CD14-positive monocyte (primary cell): ENCODE data around the gene SLIT1. TPM values are rescaled to one million over a fixed set of nuclear protein-coding genes. Genes with fewer than 3 reads are reported as not detected.

ENCODE experiments used
- DNase-seq, 3 donors: peaks; one replicate each; pipeline ENCODE4 v3.0.0-alpha.2; 2011 to 2022
- H2AFZ ChIP-seq: 2 replicates; pipeline ENCODE4 v1.6.0; 2012; ENCODE audit warnings: mild to moderate bottlenecking, low read depth, low read length, inconsistent platforms; ENCODE audit not compliant: insufficient read depth, poor library complexity, severe bottlenecking
- H3K27ac ChIP-seq, 2 donors: 1 replicate in 1 of 2; 2 replicates in 1 of 2; pipeline ENCODE4 v1.5.1; 2012 to 2013; ENCODE audit warnings: low read length in 2 of 2, control low read depth in 1 of 2, inconsistent platforms in 1 of 2, low read depth in 1 of 2, mild to moderate bottlenecking in 1 of 2
- H3K27me3 ChIP-seq, 2 donors: one replicate each; pipeline versions ENCODE4 v1.6.0 to v1.6.1; 2011 to 2013; ENCODE audit warnings: low read length in 2 of 2; ENCODE audit not compliant: control insufficient read depth in 2 of 2, insufficient read depth in 2 of 2
- H3K36me3 ChIP-seq, 2 donors: replicated peaks in 1 of 2; 1 replicate in 1 of 2; 2 replicates in 1 of 2; pipeline versions ENCODE4 v1.5.1 to v1.6.1; 2012 to 2013; ENCODE audit warnings: low read length in 2 of 2, control low read depth in 1 of 2, inconsistent platforms in 1 of 2, mild to moderate bottlenecking in 1 of 2; ENCODE audit not compliant: insufficient read depth in 2 of 2, control insufficient read depth in 1 of 2
- H3K4me1 ChIP-seq, 2 donors: 1 replicate in 1 of 2; 2 replicates in 1 of 2; pipeline versions ENCODE4 v1.5.1 to v1.6.1; 2012 to 2013; ENCODE audit warnings: low read length in 2 of 2, control low read depth in 1 of 2, inconsistent platforms in 1 of 2, mild to moderate bottlenecking in 1 of 2, moderate library complexity in 1 of 2; ENCODE audit not compliant: insufficient read depth in 2 of 2, control insufficient read depth in 1 of 2
- H3K4me2 ChIP-seq: replicated peaks from 2 replicates; pipeline ENCODE3; 2012; ENCODE audit warnings: low read length, moderate library complexity, mild to moderate bottlenecking; ENCODE audit not compliant: poor library complexity, severe bottlenecking; ENCODE audit errors: extremely low read depth
- H3K4me3 ChIP-seq, 3 experiments: fragments of 200-600 bp in 1 of 3; sonication (generic) in 1 of 3; replicated peaks in 1 of 3; 1 replicate in 2 of 3; 2 replicates in 1 of 3; pipeline ENCODE4 v1.5.1; 2011 to 2013; ENCODE audit warnings: low read length in 3 of 3, mild to moderate bottlenecking in 3 of 3, control low read depth in 2 of 3, low read depth in 2 of 3, inconsistent platforms in 1 of 3, moderate library complexity in 1 of 3
- H3K79me2 ChIP-seq: 2 replicates; pipeline ENCODE4 v1.6.0; 2012; ENCODE audit warnings: mild to moderate bottlenecking, control low read depth, inconsistent platforms, low read length, moderate library complexity; ENCODE audit not compliant: insufficient read depth
- H3K9ac ChIP-seq: 2 replicates; pipeline ENCODE4 v1.6.0; 2017; ENCODE audit warnings: low read length, mild to moderate bottlenecking; ENCODE audit not compliant: insufficient read depth, poor library complexity, severe bottlenecking
- H3K9me3 ChIP-seq, 2 donors: replicated peaks in 1 of 2; 1 replicate in 1 of 2; 2 replicates in 1 of 2; pipeline versions ENCODE4 v1.5.1 to v1.6.1; 2012 to 2013; ENCODE audit warnings: low read length in 2 of 2, control low read depth in 1 of 2; ENCODE audit not compliant: control insufficient read depth in 1 of 2, insufficient read depth in 1 of 2
- H4K20me1 ChIP-seq: 2 replicates; pipeline ENCODE4 v1.6.0; 2012; ENCODE audit warnings: mild to moderate bottlenecking, low read length, control low read depth, moderate library complexity; ENCODE audit not compliant: insufficient read depth
- H3K27ac Mint-ChIP-seq, 7 donors: one replicate each; pipeline ENCODE4 v1.8.0; 2020; ENCODE audit warnings: mild to moderate bottlenecking in 7 of 7, mixed read lengths in 7 of 7, moderate library complexity in 6 of 7, inconsistent platforms in 2 of 7
- H3K27me3 Mint-ChIP-seq, 3 donors: one replicate each; pipeline ENCODE4 v1.8.0; 2021 to 2022; ENCODE audit warnings: low read depth in 3 of 3, mild to moderate bottlenecking in 3 of 3, mixed read lengths in 3 of 3, moderate library complexity in 3 of 3, inconsistent platforms in 1 of 3
- H3K36me3 Mint-ChIP-seq, 2 donors: one replicate each; pipeline ENCODE4 v1.8.0; 2020; ENCODE audit warnings: mixed read lengths in 2 of 2, inconsistent platforms in 1 of 2, mild to moderate bottlenecking in 1 of 2
- H3K4me1 Mint-ChIP-seq: one replicate; pipeline ENCODE4 v1.8.0; 2020; ENCODE audit warnings: mild to moderate bottlenecking, mixed read lengths
- H3K4me3 Mint-ChIP-seq, 2 donors: one replicate each; pipeline ENCODE4 v1.8.0; 2020; ENCODE audit warnings: mild to moderate bottlenecking in 2 of 2, mixed read lengths in 2 of 2, moderate library complexity in 1 of 2
- H3K9me3 Mint-ChIP-seq, 7 donors: one replicate each; pipeline ENCODE4 v1.8.0; 2020 to 2022; ENCODE audit warnings: mixed read lengths in 7 of 7, mild to moderate bottlenecking in 6 of 7, moderate library complexity in 6 of 7, inconsistent platforms in 2 of 7
- WGBS: methylation state at CpG from one replicate; pipeline ENCODE4 v1.1.5; 2013; ENCODE audit warnings: missing lambda C conversion rate; ENCODE audit not compliant: insufficient coverage; 5-methylcytosine and 5-hydroxymethylcytosine counted together
- intact Hi-C, 2 donors: fragments of 100-400 bp; cut with micrococcal nuclease; formaldehyde crosslinking; loops; one replicate each; pipeline versions ENCODE4 v1.15.0 to v1.15.1; 2023
- polyA plus RNA-seq, 3 donors: library from polyadenylated mRNA; depleted of rRNA in 1 of 3; unstranded in 2 of 3; stranded (reverse) in 1 of 3; fragments of 300-500 nt in 2 of 3; fragments of >200 nt in 1 of 3; fragmentation: Illumina TruSeq in 2 of 3; gene quantifications; 1 replicate in 2 of 3; 2 replicates in 1 of 3; pipeline ENCODE4 v1.2.3, GENCODE V29; 2012 to 2021
- TF ChIP-seq, protein P1 (sequence below): fragments of 200-600 bp; IDR thresholded peaks from one replicate; pipeline ENCODE4 v1.8.0; 2022; ENCODE audit warnings: antibody characterized with exemption, mild to moderate bottlenecking

SLIT1 gene
- polyA plus RNA-seq, 3 donors, result 0.05 to 0.81 (median 0.16) TPM

DNA sequence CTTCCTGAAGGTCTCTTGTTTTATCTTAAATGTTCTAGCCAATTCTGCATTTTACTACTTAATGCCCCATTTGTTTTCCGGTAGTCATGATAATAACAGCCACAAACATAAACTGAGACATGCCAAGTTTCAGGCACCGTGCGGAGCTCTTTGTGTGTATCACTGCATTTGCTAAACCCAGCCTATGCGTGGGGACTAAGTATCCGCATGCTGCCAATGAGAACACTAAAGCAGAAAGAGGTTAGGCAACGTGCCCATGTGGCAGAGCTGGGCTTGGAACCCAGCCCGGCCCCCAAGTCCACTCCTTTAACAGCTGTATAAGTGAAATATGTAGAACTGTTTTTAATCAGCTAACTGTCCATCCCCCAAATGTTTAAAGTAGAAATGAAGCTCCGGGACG, 54.1 kb downstream of the SLIT1 start:
- H2AFZ ChIP-seq, result no peak overlapping the region
- H3K36me3 ChIP-seq, result no peaks in the 10 kb centered on the region
- no peaks in the 10 kb centered on the region for H3K27me3 ChIP-seq
- WGBS, result 98% methylated on average over 5 of the region's 9 CpGs
- H3K79me2 ChIP-seq, result no peaks in the 10 kb centered on the region
- H3K4me3 ChIP-seq, result no peak overlapping the region
- no peak overlapping the region for H3K9ac ChIP-seq
- Mint-ChIP-seq H3K9me3 (no peaks in the 10 kb centered on the region), H3K36me3 (no peaks in the 10 kb centered on the region), H3K4me1 (peaks cover 4% of the 10 kb centered on the region), H3K27ac (no peak overlapping the region), H3K4me3 (no peak overlapping the region), H3K27me3 (peaks cover 3 to 5% (median 5%) of the 10 kb centered on the region in 3 donors)
- H4K20me1 ChIP-seq, result no peaks in the 10 kb centered on the region
- no peak overlapping the region for H3K27ac ChIP-seq
- DNase-seq, result no peak
- no peaks in the 10 kb centered on the region for H3K4me1 ChIP-seq
- TF ChIP-seq, protein P1, sequence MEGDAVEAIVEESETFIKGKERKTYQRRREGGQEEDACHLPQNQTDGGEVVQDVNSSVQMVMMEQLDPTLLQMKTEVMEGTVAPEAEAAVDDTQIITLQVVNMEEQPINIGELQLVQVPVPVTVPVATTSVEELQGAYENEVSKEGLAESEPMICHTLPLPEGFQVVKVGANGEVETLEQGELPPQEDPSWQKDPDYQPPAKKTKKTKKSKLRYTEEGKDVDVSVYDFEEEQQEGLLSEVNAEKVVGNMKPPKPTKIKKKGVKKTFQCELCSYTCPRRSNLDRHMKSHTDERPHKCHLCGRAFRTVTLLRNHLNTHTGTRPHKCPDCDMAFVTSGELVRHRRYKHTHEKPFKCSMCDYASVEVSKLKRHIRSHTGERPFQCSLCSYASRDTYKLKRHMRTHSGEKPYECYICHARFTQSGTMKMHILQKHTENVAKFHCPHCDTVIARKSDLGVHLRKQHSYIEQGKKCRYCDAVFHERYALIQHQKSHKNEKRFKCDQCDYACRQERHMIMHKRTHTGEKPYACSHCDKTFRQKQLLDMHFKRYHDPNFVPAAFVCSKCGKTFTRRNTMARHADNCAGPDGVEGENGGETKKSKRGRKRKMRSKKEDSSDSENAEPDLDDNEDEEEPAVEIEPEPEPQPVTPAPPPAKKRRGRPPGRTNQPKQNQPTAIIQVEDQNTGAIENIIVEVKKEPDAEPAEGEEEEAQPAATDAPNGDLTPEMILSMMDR, result no peak
- intact Hi-C loops, result no loop called here
- H3K9me3 ChIP-seq, result no peaks in the 10 kb centered on the region
- H3K4me2 ChIP-seq, result no peak overlapping the region

DNA sequence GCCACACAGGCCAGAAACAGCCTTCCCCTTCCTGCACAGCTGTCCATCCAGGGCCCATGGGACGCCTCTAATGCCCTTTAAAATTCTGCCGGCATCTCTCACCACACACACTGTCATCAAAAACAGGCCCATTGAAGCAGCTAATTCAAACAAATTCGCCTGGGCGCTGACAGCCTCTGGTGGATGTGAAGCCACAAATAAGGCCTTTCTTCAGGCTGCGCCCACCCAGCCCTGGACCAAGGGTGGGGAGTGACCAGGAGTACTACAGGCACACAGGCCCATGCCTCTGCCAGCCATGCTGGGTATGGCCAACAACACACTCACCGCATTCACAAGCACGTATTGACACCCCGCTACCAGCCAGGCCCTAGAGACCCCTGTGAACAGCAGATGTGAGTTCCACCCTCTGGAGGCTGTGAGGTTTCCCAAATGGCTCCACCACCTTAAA, 54.6 kb downstream of the SLIT1 start:
- peaks cover 4% of the 10 kb centered on the region for H3K4me1 Mint-ChIP-seq
- 86% methylated on average over 8 of the region's 8 CpGs for WGBS
- Histone ChIP-seq H3K27me3 (no peaks in the 10 kb centered on the region), H4K20me1 (no peaks in the 10 kb centered on the region), H2AFZ (no peak overlapping the region), H3K27ac (no peak overlapping the region), H3K4me3 (no peak overlapping the region), H3K4me2 (no peak overlapping the region), H3K79me2 (no peaks in the 10 kb centered on the region), H3K4me1 (no peaks in the 10 kb centered on the region), H3K36me3 (no peaks in the 10 kb centered on the region), H3K9me3 (no peaks in the 10 kb centered on the region), H3K9ac (no peak overlapping the region)
- peaks cover 5 to 6% (median 5%) of the 10 kb centered on the region in 3 donors for H3K27me3 Mint-ChIP-seq
- H3K9me3 Mint-ChIP-seq, result no peaks in the 10 kb centered on the region
- DNase-seq, result no peak
- no peak overlapping the region for H3K27ac Mint-ChIP-seq
- TF ChIP-seq, protein P1, result no peak
- H3K36me3 Mint-ChIP-seq, result no peaks in the 10 kb centered on the region
- intact Hi-C loops, result no loop called here
- H3K4me3 Mint-ChIP-seq, result no peak overlapping the region
